HS-27A (cell line): Measurements from ENCODE around the gene CD22.

Experiments used
- DNase-seq: peaks from one replicate; pipeline ENCODE4 v3.0.0-alpha.2; 2012; ENCODE audit warnings: low read depth, missing footprints

Gene CD22

DNA sequence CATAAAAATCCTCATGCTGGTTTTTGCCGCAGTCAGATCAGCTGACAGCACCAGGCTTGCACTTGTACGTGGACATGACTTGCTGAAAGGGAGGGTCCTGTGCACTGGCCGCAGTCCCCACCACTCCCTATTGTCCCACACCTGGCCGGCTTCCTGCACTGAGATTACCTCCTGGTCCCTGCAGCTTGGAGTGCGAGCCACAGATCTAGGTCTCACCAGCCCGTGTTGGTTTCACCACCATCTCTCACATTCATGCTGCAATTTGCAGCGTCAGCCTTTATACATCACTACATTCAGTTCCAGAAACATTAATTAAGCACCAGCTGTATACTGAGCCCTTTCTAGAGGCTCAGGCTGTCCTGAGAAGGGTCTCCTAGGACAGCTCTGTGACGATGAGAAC lies 15.0 kb upstream of the CD22 start:
- no peak for DNase-seq

DNA sequence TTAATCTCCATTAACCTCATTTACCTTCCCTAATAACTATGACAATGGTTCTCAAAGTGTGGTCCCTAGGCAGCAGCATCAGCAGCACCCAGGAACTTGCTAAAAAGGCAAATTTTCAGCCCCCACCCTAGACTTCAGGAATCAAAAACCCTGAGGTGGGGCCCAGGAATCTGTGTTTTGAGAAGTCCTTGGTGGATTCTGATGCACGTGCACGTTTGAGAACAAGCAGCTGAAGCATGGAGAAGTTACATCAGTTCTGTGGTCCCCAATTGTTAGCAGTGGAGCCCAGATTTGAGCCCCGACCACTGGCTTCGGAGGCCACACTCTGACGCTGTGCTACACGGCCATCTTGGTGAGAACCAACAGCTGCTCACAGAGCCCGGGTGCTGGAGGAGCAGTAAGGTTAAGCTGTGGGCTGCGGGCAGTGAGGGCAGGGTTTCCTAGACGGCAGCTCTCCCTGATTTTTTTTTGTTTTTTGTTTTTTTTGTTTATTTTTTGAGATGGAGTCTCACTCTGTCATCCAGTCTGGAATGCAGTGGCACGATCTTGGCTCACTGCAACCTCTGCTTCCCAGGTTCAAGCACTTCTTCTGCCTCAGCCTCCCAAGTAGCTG lies 14.0 kb upstream of the CD22 start:
- no peak for DNase-seq

DNA sequence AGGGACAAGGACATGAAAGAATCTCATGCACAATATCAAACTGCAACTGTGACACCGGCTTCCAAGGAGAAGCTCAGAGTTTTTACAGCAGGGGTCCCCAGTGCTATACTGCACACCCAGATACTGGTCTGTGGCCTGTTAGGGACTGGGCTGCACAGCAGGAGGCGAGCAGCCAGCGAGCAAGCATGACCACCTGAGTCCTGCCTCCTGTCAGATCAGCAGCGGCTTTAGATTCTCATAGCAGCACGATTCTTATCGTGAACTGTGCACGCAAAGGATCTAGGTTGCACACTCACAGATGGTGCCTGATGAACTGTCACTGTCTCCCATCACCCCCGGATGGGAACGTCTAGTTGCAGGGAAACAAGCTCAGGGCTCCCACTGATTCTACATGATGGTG lies 13.1 kb upstream of the CD22 start:
- DNase-seq = no peak

DNA sequence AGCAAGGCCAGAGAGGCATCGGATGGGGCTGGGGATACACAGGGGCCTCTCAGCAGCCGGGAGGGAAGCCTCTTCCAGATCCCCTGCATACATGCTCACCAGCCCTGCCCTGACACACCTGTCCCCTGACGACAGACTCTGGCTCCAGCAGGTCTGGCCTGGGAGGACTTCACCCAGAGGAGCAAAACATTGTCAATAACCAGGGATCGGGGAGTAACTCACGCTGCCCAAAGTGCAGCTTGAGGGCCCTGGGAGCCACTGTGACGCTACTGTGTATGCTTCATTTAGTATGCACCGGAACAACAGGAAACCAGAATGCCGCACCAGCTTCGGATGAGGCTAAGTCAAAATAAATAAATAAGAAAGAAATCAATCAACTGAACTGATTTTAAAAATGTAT lies 12.4 kb upstream of the CD22 start:
- no peak for DNase-seq

DNA sequence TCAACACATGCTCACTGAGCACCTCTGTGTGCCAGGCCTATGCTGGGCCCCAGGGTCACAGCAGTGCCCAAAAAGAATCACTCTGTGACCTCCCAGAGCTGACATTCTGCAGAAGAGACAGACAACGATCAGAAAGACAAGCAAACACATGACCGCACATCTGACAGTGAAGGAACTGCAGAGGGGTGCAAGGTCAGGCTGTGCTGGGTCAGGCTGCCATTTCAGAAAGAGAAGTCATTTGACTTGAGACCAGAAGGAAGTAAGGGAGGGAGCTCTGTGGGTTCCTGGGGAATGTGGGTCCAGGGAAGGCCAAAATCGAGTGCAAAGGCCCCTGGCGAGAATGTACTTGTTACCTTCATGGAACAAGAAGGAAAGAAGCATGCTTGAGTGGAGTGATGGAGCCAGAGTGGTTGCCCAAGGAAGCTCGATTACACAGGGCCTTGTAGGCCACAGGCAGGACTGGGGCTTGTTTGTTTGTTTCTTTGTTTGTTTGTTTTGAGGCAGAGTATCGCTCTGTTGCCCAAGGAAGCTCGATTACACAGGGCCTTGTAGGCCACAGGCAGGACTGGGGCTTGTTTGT lies 11.4 kb upstream of the CD22 start:
- DNase-seq = no peak

DNA sequence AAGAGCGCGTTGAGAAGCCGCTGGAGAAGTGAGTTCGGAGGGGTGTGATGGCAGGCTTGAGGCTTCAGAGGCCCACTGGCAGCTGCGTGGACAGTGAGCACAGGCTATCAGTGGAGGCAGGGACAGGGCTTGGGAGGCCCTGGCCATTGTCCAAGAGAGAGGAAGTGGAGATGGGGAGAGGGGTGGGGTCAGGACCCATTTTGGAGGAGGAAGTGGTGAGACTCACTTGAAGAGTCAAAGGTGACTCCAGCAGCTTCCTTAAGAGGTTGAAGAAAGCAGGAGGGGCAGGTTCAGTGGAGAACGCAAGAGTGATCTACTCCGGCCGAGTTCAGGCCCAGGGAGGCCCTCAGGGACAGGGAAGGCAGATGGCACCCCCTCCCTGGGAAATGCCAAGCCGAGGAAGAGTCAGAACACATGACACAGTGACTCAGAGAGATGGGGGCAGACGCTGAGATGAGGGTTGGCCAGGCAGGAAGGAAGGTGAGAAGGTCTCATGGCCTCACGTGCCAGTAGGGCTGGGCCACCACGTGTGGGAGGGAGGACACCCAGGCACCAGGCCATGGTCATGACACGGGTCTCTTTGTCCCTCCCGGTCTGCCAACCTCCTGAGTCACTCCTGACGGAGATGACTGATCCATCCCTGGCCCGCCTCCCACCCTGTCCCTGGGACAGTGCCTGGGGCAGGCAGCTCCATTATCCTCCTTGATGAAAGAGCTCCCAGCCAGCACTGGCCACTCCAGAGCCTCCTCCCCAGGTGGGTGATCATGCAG lies 10.1 kb upstream of the CD22 start:
- peak; percentile 93 for DNase-seq

DNA sequence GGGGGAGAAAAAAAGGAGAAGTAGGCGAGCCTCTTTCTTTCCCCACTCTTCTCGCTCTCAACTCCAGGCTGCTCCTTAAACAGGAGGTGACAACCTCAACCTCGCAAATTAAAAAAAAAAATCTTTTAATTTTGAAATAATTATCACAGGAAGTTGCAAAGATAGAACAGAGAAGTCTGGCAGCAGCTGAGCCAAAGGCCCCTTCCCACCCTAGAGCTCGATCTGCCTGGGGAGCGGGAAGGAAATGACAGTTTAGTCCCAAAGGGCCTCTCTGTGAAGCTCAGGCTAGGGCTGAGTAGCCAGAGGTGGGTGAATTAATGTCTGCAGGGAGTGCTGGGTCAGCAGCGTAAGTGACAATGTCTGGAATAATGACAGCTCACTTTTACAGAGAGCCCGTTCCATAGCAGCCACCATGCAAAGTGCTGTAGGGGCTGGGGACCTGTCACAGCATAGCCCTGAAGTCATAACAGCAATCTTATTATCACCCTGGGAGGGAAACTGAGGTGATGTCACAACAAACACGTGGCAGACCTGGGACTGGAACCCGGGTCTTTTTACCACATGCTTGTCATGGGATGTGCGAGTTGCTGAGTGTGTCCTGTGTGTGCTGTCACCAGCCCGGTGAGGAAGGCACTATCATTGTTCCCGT lies 8.8 kb upstream of the CD22 start:
- DNase-seq = no peak

DNA sequence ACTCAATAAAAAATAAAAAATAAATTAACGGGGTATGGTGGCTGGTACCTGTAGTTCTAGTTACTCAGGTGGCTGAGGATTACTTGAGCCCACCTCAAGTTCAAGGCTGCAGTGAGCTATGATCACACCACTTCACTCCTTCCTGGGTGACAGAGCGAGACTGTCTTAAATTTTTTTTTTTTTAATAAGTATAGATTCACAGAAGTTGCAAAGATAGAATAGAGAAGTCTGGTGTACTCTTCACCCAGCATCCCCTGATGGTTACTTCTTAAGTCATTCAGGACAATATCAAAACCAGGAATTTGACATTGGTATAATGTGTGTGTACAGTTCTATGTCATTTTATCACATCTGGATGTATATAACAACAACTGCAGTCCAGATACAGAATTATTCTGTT lies 7.7 kb upstream of the CD22 start:
- no peak for DNase-seq

DNA sequence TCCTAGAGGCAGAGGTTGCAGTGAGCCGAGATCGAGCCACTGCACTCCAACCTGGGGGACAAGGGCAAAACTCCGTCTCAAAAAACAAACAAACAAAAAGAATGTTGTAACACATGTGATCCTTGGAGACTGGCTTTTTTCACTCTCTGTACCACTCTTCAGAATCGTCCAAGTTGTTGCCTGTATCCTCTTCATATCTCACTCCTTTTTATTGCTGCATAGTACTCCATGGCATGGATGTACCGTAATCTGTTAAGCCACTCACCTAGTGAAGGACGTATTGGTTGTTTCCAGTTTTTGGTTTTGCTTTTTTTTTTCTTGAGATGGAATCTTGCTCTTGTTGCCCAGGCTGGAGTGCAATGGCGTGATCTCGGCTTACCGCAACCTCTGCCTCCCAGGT lies 7.0 kb upstream of the CD22 start:
- DNase-seq = no peak

DNA sequence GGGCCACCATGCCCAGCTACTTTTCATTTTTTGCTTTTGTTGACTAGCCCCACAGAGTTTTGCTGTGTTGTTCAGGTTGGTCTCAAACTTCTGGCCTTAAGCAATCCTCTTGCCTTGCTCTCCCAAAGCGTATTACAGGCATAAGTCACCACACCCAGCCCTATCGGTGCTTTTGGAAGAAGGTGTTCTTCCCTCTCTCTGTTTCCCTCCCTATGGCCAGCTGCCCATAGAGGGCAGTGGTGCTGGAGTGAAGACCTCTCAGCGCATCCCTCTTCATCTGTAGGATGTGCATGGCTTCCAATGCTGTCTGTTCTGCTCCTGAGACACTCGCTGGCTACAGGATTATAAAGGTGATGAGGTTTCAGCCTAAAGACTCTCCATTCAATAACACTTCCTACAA lies 1.3 kb upstream of the CD22 start:
- DNase-seq = no peak

DNA sequence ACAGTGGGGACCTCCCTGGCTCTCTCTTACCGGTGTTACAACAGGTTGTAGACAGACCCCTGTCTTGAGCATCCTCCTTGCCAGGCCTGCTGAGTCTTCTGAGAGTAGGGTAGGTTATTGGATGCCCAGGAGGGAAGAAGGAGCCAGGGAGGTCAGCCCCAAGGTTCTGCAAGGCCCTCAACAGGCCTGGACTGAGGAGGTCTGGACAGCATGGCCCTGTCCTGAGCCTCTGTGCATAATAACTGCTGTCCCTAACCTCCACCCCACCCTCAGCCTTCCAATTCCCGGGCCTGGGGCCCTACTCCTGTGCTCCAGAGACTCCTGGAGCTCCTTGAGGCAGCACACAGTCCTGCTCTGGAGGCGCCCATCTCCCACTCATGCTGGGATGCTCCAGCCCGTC lies 336 bp downstream of the CD22 start:
- DNase-seq = no peak

DNA sequence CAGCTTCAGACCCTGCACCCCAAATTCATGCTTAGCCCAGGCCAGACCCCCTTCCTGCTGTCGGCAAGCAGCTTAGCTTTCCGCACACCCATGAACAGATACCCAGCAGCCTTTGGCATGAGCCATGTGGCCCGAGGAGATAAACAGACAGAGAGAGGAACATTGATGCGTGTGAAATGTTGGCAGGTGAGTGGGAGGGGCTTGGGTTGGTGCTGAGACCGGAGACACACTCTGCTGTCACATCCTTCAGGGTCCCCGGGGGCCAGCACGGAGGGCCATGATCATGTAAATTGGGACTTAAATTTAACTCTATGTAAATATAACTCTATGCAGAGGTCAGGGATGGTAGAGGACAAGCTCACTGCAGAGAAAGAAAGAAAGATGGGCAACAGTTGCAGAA lies 1.5 kb downstream of the CD22 start:
- no peak for DNase-seq

DNA sequence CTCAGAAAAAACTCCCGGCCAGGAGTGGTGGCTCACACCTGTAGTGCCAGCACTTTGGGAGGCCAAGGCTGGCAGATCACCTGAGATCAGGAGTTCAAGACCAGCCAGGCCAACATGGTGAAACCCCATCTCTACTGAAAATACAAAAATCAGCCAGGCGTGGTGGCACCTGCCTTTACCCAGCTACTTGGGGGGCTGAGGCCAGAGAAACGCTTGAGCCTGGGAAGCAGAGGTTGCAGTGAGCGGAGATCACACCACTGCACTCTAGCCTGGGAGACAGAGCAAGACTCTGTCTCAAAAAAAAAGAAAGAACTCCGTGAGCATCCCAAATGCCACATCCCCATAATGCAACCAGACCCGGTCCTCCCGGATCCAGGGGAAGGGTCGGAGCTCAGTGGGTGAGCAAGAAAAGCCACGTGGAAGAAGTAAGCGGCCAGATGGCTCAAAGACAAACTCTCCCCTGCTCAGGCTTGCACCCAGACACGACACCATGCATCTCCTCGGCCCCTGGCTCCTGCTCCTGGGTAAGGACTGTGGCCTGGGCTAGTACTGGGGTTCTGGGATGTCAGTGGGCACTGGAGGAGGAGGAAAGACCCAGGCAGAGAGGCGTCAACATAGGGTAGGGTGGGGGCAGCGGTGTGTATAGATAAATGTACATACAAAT lies 2.7 kb downstream of the CD22 start:
- DNase-seq = no peak

DNA sequence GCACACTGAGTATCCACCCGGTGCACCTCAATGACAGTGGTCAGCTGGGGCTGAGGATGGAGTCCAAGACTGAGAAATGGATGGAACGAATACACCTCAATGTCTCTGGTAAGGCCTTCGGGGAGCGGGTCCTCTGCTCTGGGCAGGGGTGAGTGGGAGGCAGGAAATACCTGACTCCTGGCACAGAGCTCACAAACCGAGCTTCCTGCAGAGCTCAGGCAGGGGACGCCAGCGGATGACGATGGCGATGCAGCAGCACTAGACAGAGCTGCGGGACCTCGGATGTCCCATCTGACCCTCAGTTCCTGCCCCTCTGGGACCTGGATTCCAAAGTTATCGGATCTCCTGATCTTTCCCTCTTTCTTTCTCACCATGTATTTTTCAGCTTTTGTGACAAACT lies 3.8 kb downstream of the CD22 start:
- no peak for DNase-seq

DNA sequence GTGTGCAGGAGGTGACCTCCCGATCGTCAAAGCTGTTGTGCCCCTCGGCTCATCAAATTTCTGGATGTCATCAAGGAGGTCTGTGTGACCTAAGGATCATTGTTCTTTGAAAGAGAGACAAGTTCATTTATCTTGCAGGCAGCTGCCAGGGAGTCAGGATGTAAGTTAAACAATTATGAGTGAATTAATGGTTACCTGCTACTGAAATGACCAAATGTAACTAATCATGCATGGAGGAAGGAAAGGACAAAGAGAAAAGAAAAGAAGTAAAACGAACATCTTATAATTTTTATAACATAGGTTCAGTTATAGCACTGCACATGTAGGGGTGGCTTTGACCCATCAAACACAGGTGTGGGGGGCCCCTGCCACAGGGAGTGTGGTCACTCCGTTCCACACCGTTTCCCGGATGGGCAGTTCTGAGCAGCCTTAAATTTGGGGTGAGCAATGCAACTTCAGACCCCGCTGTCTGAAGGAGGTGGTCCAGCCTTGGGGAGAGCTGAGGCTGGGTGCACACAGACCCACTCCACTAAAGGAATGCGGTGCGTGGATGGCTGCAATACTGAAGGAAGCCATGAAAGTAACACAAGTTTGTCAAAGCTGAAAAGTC lies 5.3 kb downstream of the CD22 start:
- no peak for DNase-seq

DNA sequence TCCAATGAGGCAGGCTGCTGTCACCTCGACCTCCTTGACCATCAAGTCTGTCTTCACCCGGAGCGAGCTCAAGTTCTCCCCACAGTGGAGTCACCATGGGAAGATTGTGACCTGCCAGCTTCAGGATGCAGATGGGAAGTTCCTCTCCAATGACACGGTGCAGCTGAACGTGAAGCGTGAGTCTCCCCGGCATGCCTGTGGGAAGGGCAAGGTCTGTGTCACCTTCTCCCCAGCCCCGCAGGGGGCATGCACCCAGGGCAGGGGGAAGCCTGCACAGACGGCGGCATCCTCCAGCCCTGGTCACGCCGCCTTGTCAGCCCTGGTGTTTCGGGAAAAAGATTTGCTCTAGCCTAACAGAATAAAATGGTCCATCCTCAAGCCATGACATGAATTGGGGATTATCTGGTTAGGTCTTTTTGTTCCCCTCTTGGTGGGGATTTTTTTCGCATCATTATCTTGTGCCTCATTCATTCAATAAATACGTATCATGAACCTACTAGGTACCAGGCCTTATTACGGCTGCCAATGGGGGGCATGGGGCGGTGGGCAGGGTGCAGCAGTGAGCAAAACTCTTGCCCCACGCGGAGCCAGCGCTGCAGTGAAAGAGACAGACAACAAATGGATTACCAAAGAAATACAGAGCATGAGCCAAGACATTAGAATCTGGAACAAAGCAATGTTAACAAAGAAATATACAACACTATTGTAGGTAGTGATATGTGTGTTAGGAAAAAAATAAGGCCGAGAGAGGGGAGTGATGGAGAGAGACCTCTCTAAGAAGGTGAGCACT lies 7.4 kb downstream of the CD22 start:
- no peak for DNase-seq

DNA sequence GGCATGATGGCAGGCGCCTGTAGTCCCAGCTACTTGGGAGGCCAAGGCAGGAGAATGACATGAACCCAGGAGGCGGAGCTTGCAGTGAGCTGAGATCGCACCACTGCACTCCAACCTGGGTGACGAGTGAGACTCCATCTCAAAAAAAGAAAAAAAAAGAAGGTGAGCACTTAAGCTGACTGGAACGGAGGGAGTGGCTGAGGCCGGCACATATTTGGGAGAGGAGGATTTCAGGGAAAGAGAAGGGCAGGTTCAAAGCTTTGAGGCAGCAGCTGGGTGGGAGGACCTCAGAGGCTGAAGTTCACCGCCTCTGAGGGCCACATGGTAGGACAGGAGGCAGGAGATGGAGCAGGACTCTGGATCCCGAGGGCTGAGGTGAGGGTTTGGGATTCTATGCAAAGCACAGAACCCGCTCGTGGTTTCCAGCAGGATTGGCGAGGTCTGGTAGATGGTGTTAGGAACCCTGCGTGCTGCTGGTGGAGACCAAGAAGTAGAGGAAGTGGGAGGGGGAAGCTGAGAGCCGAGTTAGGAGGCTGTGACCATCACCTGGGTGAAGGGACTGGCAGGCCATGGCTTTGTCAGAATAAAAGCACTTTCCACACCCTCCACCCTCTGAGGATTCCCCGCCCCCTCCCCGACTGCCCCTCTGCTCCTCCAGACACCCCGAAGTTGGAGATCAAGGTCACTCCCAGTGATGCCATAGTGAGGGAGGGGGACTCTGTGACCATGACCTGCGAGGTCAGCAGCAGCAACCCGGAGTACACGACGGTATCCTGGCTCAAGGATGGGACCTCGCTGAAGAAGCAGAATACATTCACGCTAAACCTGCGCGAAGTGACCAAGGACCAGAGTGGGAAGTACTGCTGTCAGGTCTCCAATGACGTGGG lies 8.4 kb downstream of the CD22 start:
- no peak for DNase-seq

DNA sequence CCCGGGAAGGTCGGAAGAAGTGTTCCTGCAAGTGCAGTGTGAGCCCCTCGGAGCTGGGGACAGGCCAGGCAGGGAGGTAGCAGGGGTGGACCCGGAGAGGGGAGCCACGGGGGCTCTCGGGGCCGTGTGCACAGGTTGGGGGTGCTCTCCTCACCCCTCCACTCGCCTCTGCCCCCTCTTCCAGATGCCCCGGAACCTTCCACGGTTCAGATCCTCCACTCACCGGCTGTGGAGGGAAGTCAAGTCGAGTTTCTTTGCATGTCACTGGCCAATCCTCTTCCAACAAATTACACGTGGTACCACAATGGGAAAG lies 9.0 kb downstream of the CD22 start:
- DNase-seq = no peak

DNA sequence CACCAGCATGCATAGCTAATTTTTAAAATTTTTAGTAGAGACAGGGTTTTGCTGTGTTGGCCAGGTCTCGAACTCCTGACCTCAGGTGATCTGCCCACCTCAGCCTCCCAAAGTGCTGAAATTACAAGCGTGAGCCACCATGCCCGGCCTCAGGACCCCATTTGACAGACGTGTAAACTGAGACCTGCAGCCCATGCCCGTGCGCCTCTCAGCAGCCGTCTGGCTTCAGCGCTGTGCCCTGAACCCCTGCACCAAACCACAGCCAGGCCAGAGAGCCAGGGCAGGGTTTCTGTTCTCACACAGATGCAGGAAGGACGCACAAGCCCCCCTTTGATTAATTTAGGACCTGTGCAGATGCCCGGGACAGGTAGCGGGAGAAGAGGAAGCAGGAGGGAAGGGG lies 11.4 kb downstream of the CD22 start:
- no peak for DNase-seq

DNA sequence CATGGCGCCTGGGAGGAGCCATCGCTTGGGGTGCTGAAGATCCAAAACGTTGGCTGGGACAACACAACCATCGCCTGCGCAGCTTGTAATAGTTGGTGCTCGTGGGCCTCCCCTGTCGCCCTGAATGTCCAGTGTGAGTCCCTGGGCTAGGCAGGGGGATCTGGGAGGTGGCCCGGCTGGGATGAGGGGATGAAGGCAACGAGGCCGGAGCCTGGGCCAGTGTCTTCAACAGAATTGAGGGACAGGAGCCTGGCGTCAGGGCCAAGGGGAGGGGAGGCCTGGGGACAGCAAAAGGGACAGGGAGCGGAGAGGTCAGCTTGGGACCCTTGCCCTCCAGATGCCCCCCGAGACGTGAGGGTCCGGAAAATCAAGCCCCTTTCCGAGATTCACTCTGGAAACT lies 12.0 kb downstream of the CD22 start:
- DNase-seq = no peak
